Measurements from ENCODE around the gene FOSB. TPM values are rescaled to one million over a fixed set of nuclear protein-coding genes. Genes with fewer than 3 reads are reported as not detected.

Gene FOSB
- total and polyA plus RNA-seq, 2 experiments from 2014 or later, result 0.55 to 1.9 TPM

- no peaks in the 10 kb centered on the region for H3K36me3 ChIP-seq (ENCODE audit: insufficient read depth)
- peak overlapping the region; percentile 79 for H3K4me2 ChIP-seq
- peak overlapping the region; percentile 81 for H3K4me3 Mint-ChIP-seq
- peak; percentile 91 for DNase-seq (ENCODE audit: low spot score)
- H3K36me3 Mint-ChIP-seq (ENCODE audit: low read depth), result peaks cover 4% of the 10 kb centered on the region; the same call in 1 of the 3 replicates
- H3F3A ChIP-seq (replicated peaks; ENCODE audit: low read depth), result peaks cover 17% of the 10 kb centered on the region
- H3K79me2 ChIP-seq (replicated peaks; ENCODE audit: insufficient read depth), result no peaks in the 10 kb centered on the region
- H3K27ac Mint-ChIP-seq, result peak overlapping the region; percentile 74
- peaks cover 2% of the 10 kb centered on the region; the same call in 1 of the 2 replicates for H4K20me1 ChIP-seq (replicated peaks; ENCODE audit: insufficient read depth)
- TF ChIP-seq CREB1 (CRISPR knock-in tag; IDR thresholded peaks at IDR 0.05; ENCODE audit: low read depth), result peak; percentile 44; the same call in 1 of the 2 replicates
- TF ChIP-seq POLR2AphosphoS5 (IDR thresholded peaks at IDR 0.05; ENCODE audit: low read depth), result peak; percentile 23; the same call in 1 of the 2 replicates
- no peak for TF ChIP-seq ETS1 (IDR thresholded peaks at IDR 0.05)
- H3K27me3 Mint-ChIP-seq (ENCODE audit: insufficient read depth, low read depth, poor library complexity), result peaks cover 30% of the 10 kb centered on the region
- H3K4me1 ChIP-seq (ENCODE audit: insufficient read depth), result peaks cover 10% of the 10 kb centered on the region; the same call in 1 of the 2 replicates
- peak; percentile 67 for ATAC-seq
- H3K4me1 Mint-ChIP-seq, result peaks cover 24% of the 10 kb centered on the region
- peak overlapping the region; percentile 83 for H3K27ac ChIP-seq (ENCODE audit: low read depth)
- peak overlapping the region; percentile 71 for H3K4me3 ChIP-seq
- no peaks in the 10 kb centered on the region; the same call in 2 of the 3 replicates for H3K9me3 Mint-ChIP-seq
- no peak overlapping the region; the same call in 1 of the 2 replicates for H2AFZ ChIP-seq
- peaks cover 8% of the 10 kb centered on the region; the same call in 1 of the 2 replicates for H3K27me3 ChIP-seq (ENCODE audit: insufficient read depth)
- H3K9me2 ChIP-seq (ENCODE audit: insufficient read depth), result no peaks in the 10 kb centered on the region
Measured at GRCh38 chr19:45492627-45493470, 25.1 kb downstream of the FOSB start.

- Histone ChIP-seq H3K27ac (ENCODE audit: low read depth) (no peak overlapping the region), H3K4me2 (no peak overlapping the region), H3K9me2 (ENCODE audit: insufficient read depth) (no peaks in the 10 kb centered on the region), H3K4me1 (ENCODE audit: insufficient read depth) (peaks cover 13% of the 10 kb centered on the region; the same call in 1 of the 2 replicates), H3K79me2 (replicated peaks; ENCODE audit: insufficient read depth) (no peaks in the 10 kb centered on the region), H3F3A (replicated peaks; ENCODE audit: low read depth) (peaks cover 17% of the 10 kb centered on the region), H3K4me3 (no peak overlapping the region), H3K36me3 (ENCODE audit: insufficient read depth) (no peaks in the 10 kb centered on the region), H3K27me3 (ENCODE audit: insufficient read depth) (peaks cover 15% of the 10 kb centered on the region; the same call in 1 of the 2 replicates), H2AFZ (no peak overlapping the region), H4K20me1 (replicated peaks; ENCODE audit: insufficient read depth) (peaks cover 2% of the 10 kb centered on the region; the same call in 1 of the 2 replicates)
- Mint-ChIP-seq H3K27me3 (ENCODE audit: insufficient read depth, low read depth, poor library complexity) (peaks cover 34% of the 10 kb centered on the region), H3K4me3 (peak overlapping the region; percentile 53; the same call in 1 of the 3 replicates), H3K27ac (no peak overlapping the region), H3K4me1 (peaks cover 31% of the 10 kb centered on the region), H3K9me3 (no peaks in the 10 kb centered on the region; the same call in 2 of the 3 replicates), H3K36me3 (ENCODE audit: low read depth) (peaks cover 4% of the 10 kb centered on the region; the same call in 1 of the 3 replicates)
- DNase-seq (ENCODE audit: low spot score) (no peak), ATAC-seq (no peak)
- no peak for TF ChIP-seq CTCF (conservative IDR thresholded peaks at IDR 0.05; ENCODE audit: low read depth in 2 of 2)
- no peak for TF ChIP-seq NANOG (IDR thresholded peaks at IDR 0.05; ENCODE audit: borderline replicate concordance)
- no peak for TF ChIP-seq EZH2 (IDR thresholded peaks at IDR 0.05; ENCODE audit: low read depth, unreplicated experiment)
- no peak for TF ChIP-seq ETS1 (IDR thresholded peaks at IDR 0.05)
- no peak for TF ChIP-seq POLR2AphosphoS5 (IDR thresholded peaks at IDR 0.05; ENCODE audit: low read depth)
- no peak for TF ChIP-seq CREB1 (CRISPR knock-in tag; IDR thresholded peaks at IDR 0.05; ENCODE audit: low read depth)
- TF ChIP-seq REST (IDR thresholded peaks at IDR 0.05; ENCODE audit: unreplicated experiment), result no peak
- TF ChIP-seq ZNF331 (CRISPR knock-in tag; IDR thresholded peaks at IDR 0.05; ENCODE audit: low read depth), result no peak
- TF ChIP-seq STAT1 (IDR thresholded peaks at IDR 0.05; ENCODE audit: unreplicated experiment), result no peak
- no peak for TF ChIP-seq JUNB (IDR thresholded peaks at IDR 0.05; ENCODE audit: unreplicated experiment)
- TF ChIP-seq EZH2phosphoT487 (IDR thresholded peaks at IDR 0.05; ENCODE audit: unreplicated experiment), result no peak
Measured at GRCh38 chr19:45494261-45494916, 26.6 kb downstream of the FOSB start.

Measured in GM23338 (cell line).